HG02852 (cell line): ENCODE results near the gene TERT.
"Not testable (repeated sequence)": the region's sequence is repeated elsewhere in the genome, so short reads cannot be mapped to it uniquely, and the experiment has no call there.

ENCODE experiments used
- ATAC-seq: cut with Tn5 transposase; IDR thresholded peaks from one replicate; pipeline ENCODE4 v1.9.1; 2021; ENCODE audit warnings: mild to moderate bottlenecking, moderate library complexity; ENCODE audit not compliant: unreplicated experiment

TERT gene

DNA sequence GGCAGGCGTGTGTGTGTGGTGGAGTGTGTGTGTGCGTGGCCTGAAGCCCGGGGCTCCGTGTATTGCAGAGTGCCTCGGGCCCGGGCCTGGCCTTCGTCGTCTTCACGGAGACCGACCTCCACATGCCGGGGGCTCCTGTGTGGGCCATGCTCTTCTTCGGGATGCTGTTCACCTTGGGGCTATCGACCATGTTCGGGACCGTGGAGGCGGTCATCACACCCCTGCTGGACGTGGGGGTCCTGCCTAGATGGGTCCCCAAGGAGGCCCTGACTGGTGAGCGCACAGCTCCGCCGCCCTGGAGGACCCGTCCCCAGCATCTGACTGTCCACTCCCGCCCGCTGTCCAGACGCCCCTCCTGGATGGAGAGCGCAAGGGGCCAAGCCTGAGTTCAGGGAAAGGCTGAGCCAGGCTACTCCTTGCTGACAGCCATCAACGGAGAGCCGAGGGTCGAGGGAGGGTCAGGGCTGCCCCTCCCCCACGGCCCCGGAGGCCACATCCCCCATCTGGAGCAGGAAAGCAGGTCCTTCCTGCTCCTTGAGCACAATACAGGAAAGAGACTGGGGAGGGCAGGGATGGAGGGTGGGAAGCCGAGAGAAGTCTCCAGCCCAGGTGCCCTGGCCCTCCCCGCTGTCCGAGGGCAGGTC, 51.3 kb downstream of the TERT start:
- ATAC-seq: no peak

DNA sequence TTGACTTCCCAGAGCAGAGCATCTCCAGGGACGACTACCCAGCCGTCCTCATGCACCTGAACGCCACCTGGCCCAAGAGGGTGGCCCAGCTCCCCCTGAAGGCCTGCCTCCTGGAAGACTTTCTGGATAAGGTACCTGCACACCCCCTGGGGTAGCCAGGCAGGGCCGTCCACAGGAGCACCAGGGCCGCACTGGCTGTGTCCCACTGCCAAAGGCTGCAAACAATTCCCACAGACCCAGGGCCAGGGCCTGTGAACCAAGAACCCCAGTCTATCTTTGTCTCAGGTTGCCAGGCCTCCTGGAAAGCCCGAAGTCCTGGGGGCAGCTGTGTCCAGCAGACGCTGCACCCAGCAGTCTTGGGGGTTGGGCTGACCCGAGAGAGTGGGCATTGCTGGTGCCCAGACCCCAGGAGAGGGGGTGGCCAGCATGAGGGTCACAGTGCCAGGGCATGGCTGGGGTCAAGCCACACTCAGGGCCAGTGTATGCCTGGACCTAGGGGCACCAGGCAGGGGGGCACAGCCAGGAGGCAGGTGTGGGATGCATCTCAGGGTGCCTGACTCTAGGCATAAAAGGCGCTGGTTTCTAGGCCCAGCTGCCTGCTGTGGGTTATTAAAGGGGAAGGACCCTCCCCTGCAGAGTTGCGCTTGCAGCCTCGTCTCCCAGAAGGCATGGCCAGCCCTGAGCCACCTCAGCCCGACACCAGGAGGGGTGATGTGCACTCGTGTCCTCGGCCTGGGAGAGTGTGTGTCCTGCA, 52.0 kb downstream of the TERT start:
- no peak for ATAC-seq

DNA sequence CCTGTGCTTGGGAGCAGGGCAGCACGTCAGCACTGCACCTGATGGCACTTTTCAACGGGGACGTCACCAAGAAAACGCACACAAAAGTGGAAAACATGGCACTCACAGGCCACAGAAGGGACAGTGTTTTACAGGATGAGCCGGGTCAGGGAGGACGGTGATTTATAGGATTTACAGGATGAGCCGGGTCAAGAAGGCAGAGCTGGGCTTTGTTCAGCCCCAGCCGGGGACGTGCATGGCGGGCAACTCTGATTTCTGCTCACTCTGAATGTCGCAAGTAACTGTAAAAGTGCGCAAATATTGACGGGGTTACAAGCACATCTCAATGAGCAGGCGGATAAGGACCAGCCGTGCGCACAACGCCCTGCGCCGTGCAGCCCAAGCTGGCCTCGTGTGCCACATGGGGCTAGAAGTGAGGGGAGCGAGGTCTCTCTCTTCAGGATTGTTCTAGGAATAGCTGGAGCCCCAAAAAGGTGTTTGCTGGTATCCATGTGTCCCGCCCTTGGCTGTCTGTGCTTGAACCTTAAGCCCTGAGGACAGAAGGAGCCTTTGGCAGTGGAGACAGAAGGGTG, 53.3 kb downstream of the TERT start:
- ATAC-seq: no peak

DNA sequence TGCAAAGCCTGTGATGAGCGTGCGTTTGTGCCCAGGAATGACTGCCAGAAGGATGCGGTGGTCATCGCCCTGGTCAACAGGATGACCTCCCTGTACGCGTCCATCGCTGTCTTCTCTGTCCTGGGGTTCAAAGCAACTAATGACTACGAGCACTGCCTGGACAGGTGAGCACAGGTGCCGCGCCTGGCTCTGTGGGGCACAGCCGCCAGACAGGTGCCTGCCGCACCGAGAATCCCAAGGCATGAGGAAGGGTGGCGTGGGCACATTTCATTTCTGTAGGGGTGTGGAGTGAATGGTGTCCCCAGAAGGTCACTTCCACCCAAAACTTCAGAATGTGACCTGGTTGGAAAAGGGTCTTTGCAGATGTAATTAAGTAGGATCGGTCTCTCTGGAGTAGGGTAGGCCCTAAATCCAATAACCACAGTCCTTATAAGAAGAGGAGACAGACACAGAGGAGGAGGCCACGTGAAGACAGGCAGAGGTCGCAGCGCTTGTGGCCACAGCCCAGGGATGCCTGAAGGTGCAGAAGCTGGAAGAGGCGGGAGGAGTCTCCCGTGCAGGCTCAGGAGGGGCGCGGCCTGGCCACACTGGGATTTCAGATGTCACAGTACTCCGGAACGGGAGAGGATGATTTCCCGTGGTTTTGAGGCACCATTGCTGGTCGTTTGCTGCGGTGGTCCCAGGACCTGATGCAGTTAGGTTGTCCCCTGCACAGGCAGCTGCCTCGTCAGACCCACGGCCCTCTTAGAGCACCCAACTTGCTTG, 54.2 kb downstream of the TERT start:
- ATAC-seq: no peak

DNA sequence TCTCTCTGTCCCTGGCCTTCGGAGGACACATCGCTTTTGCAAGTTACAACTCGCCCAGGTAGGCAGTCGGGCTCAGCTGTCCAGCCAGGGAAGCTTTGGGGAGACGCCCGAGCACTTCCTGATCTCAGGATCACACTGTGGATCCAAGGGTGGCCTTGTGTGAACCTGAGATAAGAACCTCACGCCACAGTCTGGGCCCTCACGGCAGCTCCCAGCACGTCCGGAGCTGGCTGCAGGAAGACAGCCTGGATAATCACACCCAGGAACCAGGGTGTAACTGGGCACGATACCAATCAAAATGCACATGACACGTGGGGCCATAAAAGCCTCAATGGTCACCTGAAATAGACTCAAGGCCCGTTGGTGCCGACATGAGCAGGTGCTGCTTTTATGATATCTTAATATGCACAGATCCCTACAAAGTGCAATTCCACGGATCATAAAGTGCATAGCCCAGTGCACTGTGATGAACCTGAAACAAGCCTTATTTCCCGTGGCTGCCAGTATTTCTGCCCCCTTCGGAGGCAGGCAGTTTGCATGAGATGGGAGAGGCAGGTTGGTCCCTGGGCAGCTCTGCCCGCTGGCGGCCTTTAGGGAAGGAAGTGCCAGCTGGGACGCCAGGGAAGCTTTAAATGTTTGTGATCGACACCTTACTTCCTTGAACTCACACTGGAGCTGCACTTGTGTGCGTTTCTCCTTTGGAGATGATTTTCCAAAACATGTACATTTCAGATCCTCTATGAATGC, 55.2 kb downstream of the TERT start:
- ATAC-seq: no peak

DNA sequence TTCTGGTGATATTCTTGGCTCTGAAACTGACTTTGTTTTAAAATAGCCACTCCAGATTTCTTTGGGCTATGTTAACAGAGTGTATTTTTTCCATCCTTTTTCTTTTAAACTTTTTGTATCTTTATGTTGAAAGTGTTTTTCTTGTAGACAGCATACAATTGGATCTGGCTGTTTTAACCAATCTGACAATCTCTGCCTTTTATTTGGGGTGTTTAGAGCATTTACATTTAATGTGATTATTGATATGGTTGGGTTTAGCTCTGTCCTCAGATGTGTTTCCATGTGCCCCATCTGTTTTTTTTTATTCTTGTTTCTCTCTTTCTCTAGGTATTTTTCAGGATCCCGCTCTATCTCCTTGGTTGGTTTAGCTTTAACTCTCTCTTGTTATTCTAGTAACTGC, 59.0 kb downstream of the TERT start:
- no peak for ATAC-seq

DNA sequence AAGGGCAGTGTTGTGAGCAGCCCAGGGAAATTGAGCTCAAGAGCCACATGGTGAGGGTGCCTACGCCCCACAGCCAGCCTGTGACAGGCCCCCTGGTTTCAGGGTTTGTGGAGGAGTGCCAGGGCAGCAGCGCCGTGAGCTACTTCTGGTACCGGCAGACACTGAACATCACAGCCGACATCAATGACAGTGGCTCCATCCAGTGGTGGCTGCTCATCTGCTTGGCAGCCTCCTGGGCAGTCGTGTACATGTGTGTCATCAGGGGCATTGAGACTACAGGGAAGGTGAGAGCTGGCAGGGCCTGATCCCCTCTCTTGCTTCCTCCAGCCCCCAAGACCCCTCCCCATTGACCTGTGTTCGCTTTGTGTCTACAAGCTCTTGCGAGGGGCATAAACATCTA, 59.5 kb downstream of the TERT start:
- ATAC-seq: no peak

DNA sequence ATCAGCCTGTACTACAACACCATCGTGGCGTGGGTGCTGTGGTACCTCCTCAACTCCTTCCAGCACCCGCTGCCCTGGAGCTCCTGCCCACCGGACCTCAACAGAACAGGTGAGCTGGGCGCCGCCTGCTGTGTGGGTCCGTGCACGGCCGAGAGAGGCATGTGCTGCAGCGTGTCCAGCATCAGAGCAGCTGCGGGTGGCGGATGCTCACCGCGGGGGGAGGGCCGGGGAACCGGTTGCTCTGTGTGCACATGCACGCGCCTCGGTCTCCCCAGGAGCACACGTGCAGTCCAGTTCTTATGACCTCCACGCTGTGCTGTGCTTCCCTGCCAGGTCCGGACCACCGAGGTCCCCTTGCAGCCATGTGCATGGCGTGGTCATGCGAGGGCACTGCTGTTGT, 62.1 kb downstream of the TERT start:
- no peak for ATAC-seq

DNA sequence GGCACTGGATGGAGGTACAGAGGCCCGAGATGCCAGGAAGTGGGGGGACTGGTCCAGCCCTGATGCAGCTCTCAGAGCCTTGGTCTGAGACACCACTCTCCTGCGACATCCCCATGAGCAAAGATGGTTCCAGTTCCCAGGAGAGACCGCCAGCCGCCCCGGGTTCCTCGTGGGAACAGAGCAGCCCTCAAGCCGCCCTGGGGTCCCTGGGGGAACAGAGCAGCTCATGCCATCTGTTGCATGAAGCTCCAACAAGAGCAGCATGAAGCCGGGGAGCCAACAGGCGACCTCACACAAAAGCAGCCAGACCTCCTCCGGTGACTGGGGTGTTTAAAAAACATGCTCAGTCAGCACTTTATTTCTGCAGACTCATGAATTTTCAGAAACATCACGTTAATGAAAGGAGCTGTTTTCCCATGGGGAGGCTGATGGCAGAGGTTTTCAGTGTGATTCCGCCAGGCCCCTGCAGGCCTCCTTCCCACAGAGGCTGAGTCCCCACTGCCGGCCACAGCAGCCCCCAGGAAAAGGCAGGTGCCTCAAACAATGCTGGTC, 63.4 kb downstream of the TERT start:
- no peak for ATAC-seq

DNA sequence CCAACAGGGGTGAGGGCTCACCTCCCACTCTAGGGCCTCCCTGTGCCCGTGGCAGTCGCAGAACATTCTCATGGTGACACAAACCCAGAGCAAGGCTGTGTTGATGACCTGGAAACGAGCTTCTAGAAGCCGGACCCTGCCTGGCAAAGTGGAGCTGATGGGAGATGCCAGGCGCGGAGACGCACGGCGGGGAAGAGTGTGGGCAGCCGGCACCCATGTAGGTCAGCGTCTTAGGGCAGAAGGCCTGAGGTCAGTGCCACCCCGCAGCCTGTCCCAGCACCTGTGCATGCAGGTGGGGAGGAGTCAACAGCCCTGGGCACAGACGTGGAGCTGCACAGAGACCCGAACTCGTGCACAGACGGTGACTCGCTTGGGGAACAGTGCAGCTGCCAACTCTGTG, 64.3 kb downstream of the TERT start:
- no peak for ATAC-seq

DNA sequence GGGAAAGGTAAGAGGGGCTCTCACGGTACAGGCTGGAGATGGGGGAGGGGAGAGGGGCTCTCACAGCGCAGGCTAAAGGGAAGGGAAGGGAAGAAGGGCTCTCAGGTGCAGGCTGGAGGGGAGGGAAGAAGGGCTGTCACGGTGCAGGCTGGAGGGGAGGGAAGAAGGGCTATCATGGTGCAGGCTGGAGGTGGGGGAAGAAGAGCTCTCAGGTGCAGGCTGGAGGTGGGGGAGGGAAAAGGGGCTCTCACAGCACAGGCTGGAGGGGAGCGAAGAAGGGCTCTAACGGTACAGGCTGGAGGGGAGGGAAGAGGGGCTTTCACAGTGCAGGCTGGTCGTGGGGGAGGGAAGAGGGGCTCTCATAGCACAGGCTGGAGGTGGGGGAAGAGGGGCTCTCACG, 65.0 kb downstream of the TERT start:
- ATAC-seq: no peak

DNA sequence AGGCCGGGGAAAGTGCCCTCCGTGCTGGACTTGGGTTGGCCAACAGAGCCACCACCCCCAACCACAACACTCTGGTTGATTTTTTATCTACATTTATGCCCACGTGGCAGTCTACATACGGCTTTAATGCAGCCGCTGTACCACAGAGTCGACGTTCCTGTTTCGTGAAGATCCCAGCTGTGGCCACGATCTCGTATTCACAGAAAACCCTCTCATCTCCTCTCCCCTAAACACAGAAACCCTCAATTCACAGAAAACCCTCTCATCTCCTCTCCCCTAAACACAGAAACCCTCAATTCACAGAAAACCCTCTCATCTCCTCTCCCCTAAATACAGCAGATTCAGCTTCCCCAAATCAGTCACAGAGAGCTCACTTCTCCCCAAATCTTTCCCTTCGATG, 65.8 kb downstream of the TERT start:
- ATAC-seq: not testable (repeated sequence)

DNA sequence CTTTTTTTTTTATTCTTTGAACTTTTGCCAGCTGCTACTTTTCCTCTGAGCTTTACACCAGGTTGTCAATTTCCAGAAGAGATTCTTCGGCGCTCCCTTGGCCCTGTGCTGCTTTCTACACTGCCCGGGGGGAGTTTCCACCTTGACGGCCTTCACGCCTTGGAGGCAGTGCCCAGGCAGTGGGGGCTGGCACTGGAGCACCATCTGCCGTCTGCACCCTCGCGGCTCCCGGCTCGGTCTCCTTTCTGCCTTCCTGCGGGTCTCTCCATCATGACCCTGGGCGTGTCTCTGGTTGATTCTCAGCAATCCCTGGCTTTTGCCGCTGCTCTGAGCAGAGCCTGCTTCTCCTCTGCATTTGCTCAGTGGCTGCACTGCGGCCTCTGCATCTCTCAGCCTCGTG, 66.7 kb downstream of the TERT start:
- no peak for ATAC-seq

DNA sequence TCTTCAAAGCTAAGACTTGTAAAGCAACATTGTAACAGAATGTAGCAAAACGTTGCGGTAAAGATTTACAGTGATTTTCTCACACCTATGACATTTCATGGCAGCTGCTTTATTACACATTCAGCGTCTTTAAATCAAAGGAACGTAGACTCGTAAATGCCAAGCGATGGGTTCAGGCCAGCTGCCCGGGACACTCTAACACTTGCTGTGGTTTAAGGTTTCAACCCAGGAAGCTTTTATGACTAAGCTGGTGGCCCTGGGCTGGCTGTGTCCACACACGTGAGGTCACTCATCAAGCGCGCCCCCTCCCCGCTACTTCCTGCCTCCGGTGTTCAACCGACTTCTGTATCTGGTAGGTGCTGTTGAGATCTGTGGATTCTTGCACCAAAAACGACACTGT, 67.2 kb downstream of the TERT start:
- ATAC-seq: no peak

DNA sequence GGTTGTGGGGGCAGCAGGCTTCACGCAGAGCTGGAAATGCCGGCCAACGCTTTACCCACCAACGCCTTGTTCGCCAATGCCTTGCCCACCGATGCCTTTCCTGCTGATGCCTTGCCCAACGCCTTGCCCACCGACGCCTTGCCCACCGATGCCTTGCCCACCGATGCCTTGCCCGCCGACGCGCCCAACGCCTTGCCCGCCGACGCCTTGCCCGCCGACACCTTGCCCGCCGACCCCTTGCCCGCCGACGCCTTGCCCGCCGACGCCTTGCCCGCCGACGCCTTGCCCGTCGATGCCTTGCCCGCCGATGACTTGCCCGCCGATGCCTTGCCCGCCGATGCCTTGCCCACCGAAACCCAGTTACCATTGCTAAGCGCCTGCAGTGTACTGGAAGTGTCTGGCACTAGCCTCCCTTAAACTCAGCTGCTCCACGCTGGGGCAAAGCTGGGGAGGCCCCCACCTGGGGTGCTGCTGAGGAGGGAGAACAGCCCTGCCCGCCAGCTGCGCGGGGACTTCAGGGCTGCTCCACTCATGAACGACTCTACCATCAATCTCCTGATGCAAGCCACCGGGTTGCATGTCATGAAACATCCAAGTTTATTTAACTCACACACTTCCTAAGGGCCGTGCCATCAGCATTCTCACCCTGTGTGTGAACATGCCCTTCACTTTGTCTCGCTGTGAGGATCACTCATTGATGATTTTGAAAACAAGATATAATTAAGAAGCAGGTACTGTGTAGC, 67.9 kb downstream of the TERT start:
- ATAC-seq: no peak

DNA sequence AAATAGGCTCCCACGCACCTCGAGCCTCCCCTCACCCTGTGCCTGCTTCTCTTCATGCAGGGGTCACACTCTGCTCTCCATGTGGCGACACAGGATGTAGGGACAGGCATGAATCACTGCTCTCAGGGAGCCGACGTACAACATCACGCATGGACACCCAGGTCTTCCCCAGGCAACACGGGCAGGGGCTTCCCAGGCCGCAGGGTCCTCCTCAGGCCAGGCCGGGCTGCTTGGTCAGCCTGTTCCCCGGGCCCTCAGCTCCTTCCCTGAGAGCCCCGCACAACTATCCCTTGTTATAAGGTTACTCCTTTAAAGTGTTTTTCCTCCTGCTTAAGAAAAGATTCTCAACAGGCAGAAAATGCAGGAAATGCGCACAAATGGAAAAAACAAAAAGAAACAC, 68.6 kb downstream of the TERT start:
- no peak for ATAC-seq

DNA sequence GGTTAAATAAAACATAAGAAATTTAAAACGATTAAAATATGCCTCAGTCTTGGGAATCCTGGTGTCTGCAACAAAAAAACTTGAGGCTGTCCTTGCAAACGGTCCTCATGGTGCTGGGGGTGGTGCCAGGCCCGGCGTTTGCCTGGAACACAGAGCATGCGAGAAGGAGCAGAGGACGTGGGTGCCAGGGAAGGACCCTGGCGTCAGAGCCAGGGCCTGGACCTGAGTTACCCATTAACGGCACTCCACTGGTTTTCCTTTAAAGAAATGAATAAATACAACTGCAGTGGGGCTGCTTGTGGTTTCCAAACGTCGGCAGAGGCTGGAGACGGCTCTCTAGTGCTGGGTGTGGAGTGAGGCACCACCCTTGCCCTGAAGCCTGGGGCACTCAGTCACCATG, 69.8 kb downstream of the TERT start, which contains the start of gene SLC6A18:
TSS of gene SLC6A18 (plus strand) at position 301 of the 400 bp plus-strand sequence. CDS start at position 398, 97 bp downstream.
- no peak for ATAC-seq

DNA sequence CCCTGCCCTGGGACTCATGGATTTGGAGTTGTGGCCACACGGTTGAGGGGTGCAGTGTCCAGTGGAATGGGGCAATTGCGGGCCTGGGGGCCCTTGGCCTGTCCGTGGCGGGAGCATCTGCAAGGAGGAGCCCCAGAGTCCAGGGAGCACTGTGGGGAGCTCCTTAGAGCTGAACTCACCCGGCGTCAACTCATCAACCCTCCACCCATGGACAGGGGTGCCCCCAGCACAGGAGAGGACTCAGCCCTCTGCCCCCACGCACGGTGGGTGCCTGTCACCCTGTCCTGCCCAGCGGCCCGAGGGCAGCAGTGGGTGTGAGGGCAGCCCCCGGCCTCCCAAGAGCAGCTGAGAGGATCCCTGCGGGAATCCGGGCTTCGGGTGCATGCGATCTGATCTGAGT, 70.2 kb downstream of the TERT start:
- no peak for ATAC-seq

DNA sequence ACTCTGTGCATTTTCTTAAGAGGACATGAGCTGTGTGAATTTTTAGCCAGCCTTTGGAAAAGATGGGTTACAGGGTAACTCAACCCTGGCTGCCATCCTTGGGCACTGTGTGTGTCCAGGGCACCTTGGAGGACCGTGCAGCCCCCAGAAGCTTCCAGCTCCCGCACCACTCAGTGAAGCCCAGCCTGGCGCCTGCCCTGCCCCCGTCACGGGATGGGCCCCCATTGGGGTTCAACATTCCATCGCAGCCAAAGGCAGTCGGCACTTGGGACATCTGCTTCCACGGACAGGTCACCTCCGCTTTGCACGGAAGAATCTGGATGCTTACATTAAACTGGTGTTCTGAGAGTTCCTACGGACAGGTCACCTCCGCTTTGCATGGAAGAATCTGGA, 71.6 kb downstream of the TERT start:
- ATAC-seq: no peak
